GM23338 (cell line): ENCODE results near the gene COX4I2. TPM values are rescaled to one million over a fixed set of nuclear protein-coding genes. Genes with fewer than 3 reads are reported as not detected.
A peak's percentile ranks its signal among the peaks of the same experiment; 100 is the strongest.

Source experiments
- ATAC-seq: fragments of 200-7000 bp; cut with Tn5 transposase; 3 replicates; pipeline ENCODE4 v1.9.1; 2020
- DNase-seq: peaks from one replicate; pipeline ENCODE4 v3.0.0-alpha.2; 2015; ENCODE audit warnings: low spot score
- H2AFZ ChIP-seq: fragments of 200-600 bp; sonication (generic); 2 replicates; pipeline ENCODE4 v1.8.0; 2016; ENCODE audit warnings: antibody characterized with exemption, mild to moderate bottlenecking, moderate library complexity
- H3F3A ChIP-seq: fragments of 200-600 bp; sonication (generic); replicated peaks from 2 replicates; pipeline ENCODE4 v1.8.0; 2017; ENCODE audit warnings: antibody characterized with exemption, mixed run types, low read depth
- H3K27ac ChIP-seq: fragments of 200-600 bp; sonication (generic); 2 replicates; pipeline ENCODE4 v1.6.1; 2016; ENCODE audit warnings: low read depth
- H3K27me3 ChIP-seq: fragments of 200-600 bp; sonication (generic); 2 replicates; pipeline ENCODE4 v1.8.0; 2016; ENCODE audit warnings: mild to moderate bottlenecking, mixed run types, moderate library complexity; ENCODE audit not compliant: insufficient read depth
- H3K36me3 ChIP-seq: fragments of 200-600 bp; sonication (generic); 2 replicates; pipeline ENCODE4 v1.8.0; 2016; ENCODE audit warnings: mild to moderate bottlenecking; ENCODE audit not compliant: insufficient read depth
- H3K4me1 ChIP-seq: fragments of 200-600 bp; sonication (generic); 2 replicates; pipeline ENCODE4 v1.8.0; 2016; ENCODE audit warnings: mild to moderate bottlenecking, moderate library complexity; ENCODE audit not compliant: insufficient read depth
- H3K4me2 ChIP-seq: fragments of 200-600 bp; sonication (generic); 2 replicates; pipeline ENCODE4 v1.7.1; 2017; ENCODE audit warnings: mixed run types
- H3K4me3 ChIP-seq: fragments of 200-600 bp; sonication (generic); 2 replicates; pipeline ENCODE4 v1.6.1; 2016; ENCODE audit warnings: mixed run types
- H3K79me2 ChIP-seq: fragments of 200-600 bp; sonication (generic); replicated peaks from 2 replicates; pipeline ENCODE4 v1.8.0; 2017; ENCODE audit warnings: mild to moderate bottlenecking; ENCODE audit not compliant: insufficient read depth
- H3K9me2 ChIP-seq: fragments of 200-600 bp; sonication (generic); 2 replicates; pipeline ENCODE4 v1.8.0; 2017; ENCODE audit not compliant: insufficient read depth
- H4K20me1 ChIP-seq: fragments of 200-600 bp; sonication (generic); replicated peaks from 2 replicates; pipeline ENCODE4 v1.8.0; 2017; ENCODE audit warnings: mild to moderate bottlenecking; ENCODE audit not compliant: insufficient read depth
- H3K27ac Mint-ChIP-seq: 2 replicates; pipeline ENCODE4 v1.8.0; 2020; ENCODE audit warnings: inconsistent platforms, mild to moderate bottlenecking, moderate library complexity, mixed read lengths
- H3K27me3 Mint-ChIP-seq: 3 replicates; pipeline ENCODE4 v1.8.0; 2022; ENCODE audit warnings: low read depth, mild to moderate bottlenecking, moderate library complexity, mixed read lengths, inconsistent platforms; ENCODE audit not compliant: insufficient read depth, poor library complexity
- H3K36me3 Mint-ChIP-seq: 3 replicates; pipeline ENCODE4 v1.8.0; 2021; ENCODE audit warnings: low read depth, mild to moderate bottlenecking, inconsistent platforms, moderate library complexity, mixed read lengths
- H3K4me1 Mint-ChIP-seq: 3 replicates; pipeline ENCODE4 v1.8.0; 2020; ENCODE audit warnings: mild to moderate bottlenecking, inconsistent platforms, mixed read lengths
- H3K4me3 Mint-ChIP-seq: 3 replicates; pipeline ENCODE4 v1.8.0; 2021; ENCODE audit warnings: moderate library complexity, mild to moderate bottlenecking, inconsistent platforms, mixed read lengths
- H3K9me3 Mint-ChIP-seq: 3 replicates; pipeline ENCODE4 v1.8.0; 2020; ENCODE audit warnings: moderate library complexity, mild to moderate bottlenecking, inconsistent platforms, mixed read lengths
- CREB1 ChIP-seq: fragments of 250-450 bp; sonication (Bioruptor Pico); IDR thresholded peaks from 2 replicates; pipeline ENCODE4 v1.5.0; 2020; ENCODE audit warnings: low read depth, mild to moderate bottlenecking, moderate library complexity
- EZH2 ChIP-seq: fragments of 200-600 bp; sonication (generic); IDR thresholded peaks from one replicate; pipeline ENCODE4 v1.8.0; 2017; ENCODE audit warnings: antibody characterized with exemption, mild to moderate bottlenecking, low read depth; ENCODE audit not compliant: unreplicated experiment
- EZH2phosphoT487 ChIP-seq: fragments of 200-600 bp; sonication (generic); IDR thresholded peaks from one replicate; pipeline ENCODE4 v1.8.1; 2018; ENCODE audit warnings: antibody characterized with exemption; ENCODE audit not compliant: unreplicated experiment
- JUNB ChIP-seq: IDR thresholded peaks from one replicate; pipeline ENCODE4 v1.6.1; 2016; ENCODE audit warnings: antibody characterized with exemption; ENCODE audit not compliant: unreplicated experiment
- NANOG ChIP-seq: IDR thresholded peaks from 2 replicates; pipeline ENCODE4 v1.6.1; 2016; ENCODE audit warnings: antibody characterized with exemption, borderline replicate concordance
- POLR2AphosphoS5 ChIP-seq: IDR thresholded peaks from 2 replicates; pipeline ENCODE4 v1.6.1; 2016; ENCODE audit warnings: antibody characterized with exemption, low read depth
- ZNF114 ChIP-seq: fragments of 250-450 bp; sonication (Bioruptor Pico); IDR thresholded peaks from 2 replicates; pipeline ENCODE4 v1.5.0; 2020; ENCODE audit warnings: mild to moderate bottlenecking, moderate library complexity
- ZNF331 ChIP-seq: fragments of 250-450 bp; sonication (Bioruptor Pico); IDR thresholded peaks from 2 replicates; pipeline ENCODE4 v1.5.0; 2020; ENCODE audit warnings: low read depth, mild to moderate bottlenecking, moderate library complexity
- ZNF462 ChIP-seq: fragments of 250-450 bp; sonication (Bioruptor Pico); IDR thresholded peaks from 2 replicates; pipeline ENCODE4 v1.5.0; 2020; ENCODE audit warnings: mild to moderate bottlenecking, moderate library complexity
- polyA plus RNA-seq: library from polyadenylated mRNA; unstranded; fragments of >200 nt; fragmentation: Nextera tagmentation; extraction: Ambion mirVana; gene quantifications from 2 replicates; pipeline ENCODE4 v1.2.1, GENCODE V29; 2016
- total RNA-seq: library from RNA; depleted of rRNA; stranded (reverse); fragments of >200 nt; shearing (Covaris generic); gene quantifications from 2 replicates; pipeline ENCODE4 v1.2.3, GENCODE V29; 2014
- TF ChIP-seq, protein P1 (sequence below): IDR thresholded peaks from one replicate; pipeline ENCODE4 v1.6.1; 2018; ENCODE audit warnings: antibody characterized with exemption; ENCODE audit not compliant: unreplicated experiment

Gene COX4I2
- total and polyA plus RNA-seq, 2 experiments from 2014 or later: 0.63 TPM; not detected in 1

DNA sequence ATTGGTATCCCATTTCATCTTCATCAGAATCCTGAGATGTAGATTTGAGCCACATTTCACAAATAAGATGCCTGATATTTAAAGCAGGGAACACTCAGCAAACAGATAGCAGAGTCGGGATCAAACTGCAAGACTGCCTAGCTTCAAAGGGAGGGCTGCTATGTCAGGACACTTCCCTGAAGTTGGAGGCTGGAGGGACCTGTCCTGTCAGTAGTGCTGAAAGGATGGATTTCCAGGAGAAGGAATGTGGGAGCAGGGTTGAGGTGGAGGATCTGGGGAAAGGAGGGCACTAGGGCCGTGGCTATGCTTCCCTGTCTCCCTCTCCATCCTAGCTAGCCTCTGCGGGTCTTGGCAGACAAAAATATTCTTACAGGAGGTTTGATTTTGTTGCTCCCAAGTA, 32.2 kb downstream of the COX4I2 start:
- Histone ChIP-seq H3K27me3 (no peaks in the 10 kb centered on the region), H3K9me2 (no peaks in the 10 kb centered on the region), H4K20me1 (peaks cover 16% of the 10 kb centered on the region), H3K79me2 (peaks cover 15% of the 10 kb centered on the region), H2AFZ (no peak overlapping the region), H3K4me2 (no peak overlapping the region), H3K27ac (peak overlapping the region; percentile 63; the same call in 1 of the 2 replicates), H3K4me3 (no peak overlapping the region), H3K36me3 (peaks cover 3% of the 10 kb centered on the region; the same call in 1 of the 2 replicates), H3K4me1 (no peaks in the 10 kb centered on the region; the same call in 1 of the 2 replicates), H3F3A (peaks cover 24% of the 10 kb centered on the region)
- H3K9me3 Mint-ChIP-seq: no peaks in the 10 kb centered on the region
- H3K27me3 Mint-ChIP-seq: peaks cover 3% of the 10 kb centered on the region
- H3K27ac Mint-ChIP-seq: 0 out of 2 replicates have a peak overlapping the region, but pooled peaks have one; percentile 9
- ATAC-seq (peak; percentile 62), DNase-seq (peak; percentile 55)
- H3K36me3 Mint-ChIP-seq: peaks cover 17% of the 10 kb centered on the region
- no peak overlapping the region for H3K4me3 Mint-ChIP-seq
- TF ChIP-seq JUNB: no peak
- TF ChIP-seq, protein P1, sequence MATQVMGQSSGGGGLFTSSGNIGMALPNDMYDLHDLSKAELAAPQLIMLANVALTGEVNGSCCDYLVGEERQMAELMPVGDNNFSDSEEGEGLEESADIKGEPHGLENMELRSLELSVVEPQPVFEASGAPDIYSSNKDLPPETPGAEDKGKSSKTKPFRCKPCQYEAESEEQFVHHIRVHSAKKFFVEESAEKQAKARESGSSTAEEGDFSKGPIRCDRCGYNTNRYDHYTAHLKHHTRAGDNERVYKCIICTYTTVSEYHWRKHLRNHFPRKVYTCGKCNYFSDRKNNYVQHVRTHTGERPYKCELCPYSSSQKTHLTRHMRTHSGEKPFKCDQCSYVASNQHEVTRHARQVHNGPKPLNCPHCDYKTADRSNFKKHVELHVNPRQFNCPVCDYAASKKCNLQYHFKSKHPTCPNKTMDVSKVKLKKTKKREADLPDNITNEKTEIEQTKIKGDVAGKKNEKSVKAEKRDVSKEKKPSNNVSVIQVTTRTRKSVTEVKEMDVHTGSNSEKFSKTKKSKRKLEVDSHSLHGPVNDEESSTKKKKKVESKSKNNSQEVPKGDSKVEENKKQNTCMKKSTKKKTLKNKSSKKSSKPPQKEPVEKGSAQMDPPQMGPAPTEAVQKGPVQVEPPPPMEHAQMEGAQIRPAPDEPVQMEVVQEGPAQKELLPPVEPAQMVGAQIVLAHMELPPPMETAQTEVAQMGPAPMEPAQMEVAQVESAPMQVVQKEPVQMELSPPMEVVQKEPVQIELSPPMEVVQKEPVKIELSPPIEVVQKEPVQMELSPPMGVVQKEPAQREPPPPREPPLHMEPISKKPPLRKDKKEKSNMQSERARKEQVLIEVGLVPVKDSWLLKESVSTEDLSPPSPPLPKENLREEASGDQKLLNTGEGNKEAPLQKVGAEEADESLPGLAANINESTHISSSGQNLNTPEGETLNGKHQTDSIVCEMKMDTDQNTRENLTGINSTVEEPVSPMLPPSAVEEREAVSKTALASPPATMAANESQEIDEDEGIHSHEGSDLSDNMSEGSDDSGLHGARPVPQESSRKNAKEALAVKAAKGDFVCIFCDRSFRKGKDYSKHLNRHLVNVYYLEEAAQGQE: peak; percentile 52
- H3K4me1 Mint-ChIP-seq: peaks cover 11% of the 10 kb centered on the region; the same call in 1 of the 3 replicates

DNA sequence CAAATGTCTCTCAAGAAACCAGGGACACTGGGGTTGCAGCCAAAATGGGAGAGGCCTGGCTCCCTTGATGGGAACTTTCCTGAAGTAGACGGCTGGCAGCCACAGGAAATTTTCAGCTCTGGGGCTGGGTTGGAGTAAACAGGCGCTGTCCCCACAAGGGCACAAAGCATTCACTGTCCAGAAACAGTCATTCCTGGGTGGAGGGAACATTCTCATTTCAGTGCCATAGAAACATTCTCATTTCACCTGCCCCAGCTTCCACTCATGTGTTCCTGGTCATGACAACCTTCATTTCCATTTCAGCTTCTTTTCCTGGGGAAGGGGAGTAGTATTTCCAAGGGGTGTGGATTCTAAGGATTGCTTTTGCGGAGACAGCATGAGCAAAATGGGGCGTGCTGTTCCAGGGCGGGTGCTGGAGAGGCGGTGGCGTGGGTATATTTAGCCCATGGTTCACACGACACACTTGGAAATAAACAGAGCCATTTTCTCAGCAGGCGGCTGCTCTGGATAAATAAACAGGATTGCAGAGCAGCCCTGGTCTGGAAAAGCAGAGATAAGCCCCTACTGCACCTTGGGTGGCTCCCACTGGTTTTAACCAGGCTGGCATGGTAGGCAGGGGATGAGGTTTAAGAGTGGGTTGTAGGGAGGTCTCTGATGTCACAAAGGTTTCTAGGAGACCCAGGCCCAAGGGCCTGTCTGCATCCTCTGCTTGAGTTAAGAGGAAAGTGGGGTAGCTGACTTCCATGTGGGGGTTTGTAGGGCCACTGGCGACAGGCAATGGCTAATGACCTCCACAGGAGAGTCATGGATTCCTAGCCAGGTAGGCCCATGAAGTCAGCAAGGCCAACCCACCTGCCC, 32.9 kb downstream of the COX4I2 start:
- H3K9me3 Mint-ChIP-seq: no peaks in the 10 kb centered on the region
- no peaks in the 10 kb centered on the region for H3K27me3 ChIP-seq
- peak overlapping the region; percentile 63; the same call in 1 of the 2 replicates for H3K27ac ChIP-seq
- no peak overlapping the region for H2AFZ ChIP-seq
- H3K36me3 Mint-ChIP-seq: peaks cover 11% of the 10 kb centered on the region
- H3K4me1 Mint-ChIP-seq: peaks cover 16% of the 10 kb centered on the region
- peaks cover 6% of the 10 kb centered on the region for H3K27me3 Mint-ChIP-seq
- H4K20me1 ChIP-seq: peaks cover 16% of the 10 kb centered on the region
- H3K9me2 ChIP-seq: no peaks in the 10 kb centered on the region
- ATAC-seq (no peak), DNase-seq (no peak)
- no peak overlapping the region for H3K4me3 Mint-ChIP-seq
- peaks cover 26% of the 10 kb centered on the region for H3F3A ChIP-seq
- peaks cover 16% of the 10 kb centered on the region for H3K79me2 ChIP-seq
- H3K4me3 ChIP-seq: no peak overlapping the region
- H3K4me2 ChIP-seq: no peak overlapping the region
- H3K27ac Mint-ChIP-seq: no peak overlapping the region
- no peaks in the 10 kb centered on the region; the same call in 1 of the 2 replicates for H3K4me1 ChIP-seq
- H3K36me3 ChIP-seq: peaks cover 3% of the 10 kb centered on the region; the same call in 1 of the 2 replicates
- TF ChIP-seq NANOG (no peak), CREB1 (no peak), ZNF331 (no peak), ZNF114 (CRISPR knock-in tag) (no peak), JUNB (no peak), ZNF462 (CRISPR knock-in tag) (no peak), EZH2 (no peak), EZH2phosphoT487 (no peak), POLR2AphosphoS5 (no peak)
